ENCODE data around the gene CIB4.

Gene CIB4

GRCh38 chr2:26649322-26649721 lies 8.2 kb upstream of the CIB4 start:
- DNase-seq (no peak), ATAC-seq (ENCODE audit: insufficient read depth, low read depth) (no peak)
- H3K27me3 ChIP-seq (ENCODE audit: insufficient read depth, low read length, poor library complexity), result peaks cover 17% of the 10 kb centered on the region
- no peak overlapping the region for H3K4me3 ChIP-seq (ENCODE audit: low read depth in 1 of 2, low read length in 2 of 2)
- H3K9ac ChIP-seq (ENCODE audit: low read depth, low read length), result no peak overlapping the region
- H3K36me3 ChIP-seq (ENCODE audit: insufficient read depth, low read length), result no peaks in the 10 kb centered on the region
- H3K27ac ChIP-seq (ENCODE audit: low read length), result no peak overlapping the region
- H3K79me2 ChIP-seq (ENCODE audit: insufficient read depth, low read length), result no peaks in the 10 kb centered on the region
- no peak overlapping the region for H3K4me2 ChIP-seq (ENCODE audit: insufficient read depth, low read length)
- H3K4me1 ChIP-seq (ENCODE audit: insufficient read depth, low read length), result no peaks in the 10 kb centered on the region
- H4K20me1 ChIP-seq (ENCODE audit: insufficient read depth, low read length), result no peaks in the 10 kb centered on the region; the same call in 1 of the 2 replicates
- no peak overlapping the region for H2AFZ ChIP-seq (ENCODE audit: low read depth, low read length)
- TF ChIP-seq CTCF (IDR thresholded peaks at IDR 0.05; ENCODE audit: borderline replicate concordance, extremely low read depth, low read length, poor library complexity, severe bottlenecking), result no peak
- no peaks in the 10 kb centered on the region for H3K9me3 ChIP-seq (ENCODE audit: insufficient read depth, low read length, severe bottlenecking)

GRCh38 chr2:26648516-26648915 lies 7.3 kb upstream of the CIB4 start:
- Histone ChIP-seq H3K36me3 (ENCODE audit: insufficient read depth, low read length) (no peaks in the 10 kb centered on the region), H3K4me2 (ENCODE audit: insufficient read depth, low read length) (no peak overlapping the region), H3K9ac (ENCODE audit: low read depth, low read length) (no peak overlapping the region), H3K4me1 (ENCODE audit: insufficient read depth, low read length) (no peaks in the 10 kb centered on the region), H3K79me2 (ENCODE audit: insufficient read depth, low read length) (no peaks in the 10 kb centered on the region), H3K4me3 (ENCODE audit: low read depth in 1 of 2, low read length in 2 of 2) (no peak overlapping the region), H4K20me1 (ENCODE audit: insufficient read depth, low read length) (no peaks in the 10 kb centered on the region; the same call in 1 of the 2 replicates), H3K9me3 (ENCODE audit: insufficient read depth, low read length, severe bottlenecking) (no peaks in the 10 kb centered on the region), H3K27ac (ENCODE audit: low read length) (no peak overlapping the region), H3K27me3 (ENCODE audit: insufficient read depth, low read length, poor library complexity) (peaks cover 19% of the 10 kb centered on the region), H2AFZ (ENCODE audit: low read depth, low read length) (no peak overlapping the region)
- ATAC-seq (ENCODE audit: insufficient read depth, low read depth), result no peak
- no peak for DNase-seq
- no peak for TF ChIP-seq EZH2 (IDR thresholded peaks at IDR 0.05; ENCODE audit: borderline replicate concordance, low read depth, low read length, severe bottlenecking)
- TF ChIP-seq CTCF (IDR thresholded peaks at IDR 0.05; ENCODE audit: borderline replicate concordance, extremely low read depth, low read length, poor library complexity, severe bottlenecking), result no peak

GRCh38 chr2:26647981-26648380 lies 6.8 kb upstream of the CIB4 start:
- H3K4me2 ChIP-seq (ENCODE audit: insufficient read depth, low read length), result no peak overlapping the region
- no peak for TF ChIP-seq EZH2 (IDR thresholded peaks at IDR 0.05; ENCODE audit: borderline replicate concordance, low read depth, low read length, severe bottlenecking)
- TF ChIP-seq CTCF (IDR thresholded peaks at IDR 0.05; ENCODE audit: borderline replicate concordance, extremely low read depth, low read length, poor library complexity, severe bottlenecking), result no peak
- peaks cover 17% of the 10 kb centered on the region for H3K27me3 ChIP-seq (ENCODE audit: insufficient read depth, low read length, poor library complexity)
- H3K36me3 ChIP-seq (ENCODE audit: insufficient read depth, low read length), result no peaks in the 10 kb centered on the region
- H3K4me3 ChIP-seq (ENCODE audit: low read depth in 1 of 2, low read length in 2 of 2), result no peak overlapping the region
- H3K9ac ChIP-seq (ENCODE audit: low read depth, low read length), result no peak overlapping the region
- no peaks in the 10 kb centered on the region for H3K79me2 ChIP-seq (ENCODE audit: insufficient read depth, low read length)
- no peaks in the 10 kb centered on the region for H3K9me3 ChIP-seq (ENCODE audit: insufficient read depth, low read length, severe bottlenecking)
- DNase-seq (no peak), ATAC-seq (ENCODE audit: insufficient read depth, low read depth) (no peak)
- no peaks in the 10 kb centered on the region; the same call in 1 of the 2 replicates for H4K20me1 ChIP-seq (ENCODE audit: insufficient read depth, low read length)
- no peak overlapping the region for H3K27ac ChIP-seq (ENCODE audit: low read length)
- H2AFZ ChIP-seq (ENCODE audit: low read depth, low read length), result no peak overlapping the region
- H3K4me1 ChIP-seq (ENCODE audit: insufficient read depth, low read length), result no peaks in the 10 kb centered on the region

All from DND-41 (cell line).